Parathyroid adenoma (tissue), 2 donors: ENCODE data around the gene CNGA3.

Experiments
- H2AFZ ChIP-seq: fragments of 300-600 bp; sonication (generic); one replicate; pipeline ENCODE4 v1.7.0; 2017; ENCODE audit warnings: antibody characterized with exemption, mild to moderate bottlenecking
- H3K27ac ChIP-seq: fragments of 300-600 bp; sonication (generic); one replicate; pipeline ENCODE4 v1.7.0; 2017
- H3K27me3 ChIP-seq: fragments of 300-600 bp; sonication (generic); one replicate; pipeline ENCODE4 v1.7.0; 2017; ENCODE audit warnings: low read length; ENCODE audit not compliant: control insufficient read depth, insufficient read depth
- H3K36me3 ChIP-seq: fragments of 300-600 bp; sonication (generic); one replicate; pipeline ENCODE4 v1.7.0; 2017; ENCODE audit warnings: low read length; ENCODE audit not compliant: control insufficient read depth, insufficient read depth
- H3K4me1 ChIP-seq: fragments of 300-600 bp; sonication (generic); one replicate; pipeline ENCODE4 v1.7.0; 2017; ENCODE audit warnings: control low read depth
- H3K4me2 ChIP-seq: fragments of 300-600 bp; sonication (generic); one replicate; pipeline ENCODE4 v1.7.0; 2017; ENCODE audit warnings: low read length
- H3K4me3 ChIP-seq: fragments of 300-600 bp; sonication (generic); one replicate; pipeline ENCODE4 v1.7.0; 2017; ENCODE audit warnings: low read depth, low read length
- H3K79me2 ChIP-seq: fragments of 300-600 bp; sonication (generic); one replicate; pipeline ENCODE4 v1.7.0; 2017; ENCODE audit warnings: control low read depth
- H3K9ac ChIP-seq: fragments of 300-600 bp; sonication (generic); one replicate; pipeline ENCODE4 v1.7.0; 2017; ENCODE audit warnings: mild to moderate bottlenecking
- H3K9me3 ChIP-seq: fragments of 300-600 bp; sonication (generic); one replicate; pipeline ENCODE4 v1.7.0; 2017; ENCODE audit warnings: low read length; ENCODE audit not compliant: control insufficient read depth
- TF ChIP-seq, protein P1 (sequence below): fragments of 300-600 bp; sonication (generic); IDR thresholded peaks from one replicate; pipeline ENCODE4 v1.7.0; 2017; ENCODE audit warnings: antibody characterized with exemption, mild to moderate bottlenecking
- donor health status: primary hyperparathyroidism.

CNGA3 gene

GRCh38 chr2:98372579-98372978 is 26.3 kb downstream of the CNGA3 start:
- no peak overlapping the region for H2AFZ ChIP-seq
- no peaks in the 10 kb centered on the region for H3K27me3 ChIP-seq
- H3K9ac ChIP-seq: no peak overlapping the region
- H3K79me2 ChIP-seq: no peaks in the 10 kb centered on the region
- no peak overlapping the region for H3K4me2 ChIP-seq
- H3K9me3 ChIP-seq: no peaks in the 10 kb centered on the region
- H3K4me3 ChIP-seq: no peak overlapping the region
- no peak overlapping the region for H3K27ac ChIP-seq
- TF ChIP-seq, protein P1, sequence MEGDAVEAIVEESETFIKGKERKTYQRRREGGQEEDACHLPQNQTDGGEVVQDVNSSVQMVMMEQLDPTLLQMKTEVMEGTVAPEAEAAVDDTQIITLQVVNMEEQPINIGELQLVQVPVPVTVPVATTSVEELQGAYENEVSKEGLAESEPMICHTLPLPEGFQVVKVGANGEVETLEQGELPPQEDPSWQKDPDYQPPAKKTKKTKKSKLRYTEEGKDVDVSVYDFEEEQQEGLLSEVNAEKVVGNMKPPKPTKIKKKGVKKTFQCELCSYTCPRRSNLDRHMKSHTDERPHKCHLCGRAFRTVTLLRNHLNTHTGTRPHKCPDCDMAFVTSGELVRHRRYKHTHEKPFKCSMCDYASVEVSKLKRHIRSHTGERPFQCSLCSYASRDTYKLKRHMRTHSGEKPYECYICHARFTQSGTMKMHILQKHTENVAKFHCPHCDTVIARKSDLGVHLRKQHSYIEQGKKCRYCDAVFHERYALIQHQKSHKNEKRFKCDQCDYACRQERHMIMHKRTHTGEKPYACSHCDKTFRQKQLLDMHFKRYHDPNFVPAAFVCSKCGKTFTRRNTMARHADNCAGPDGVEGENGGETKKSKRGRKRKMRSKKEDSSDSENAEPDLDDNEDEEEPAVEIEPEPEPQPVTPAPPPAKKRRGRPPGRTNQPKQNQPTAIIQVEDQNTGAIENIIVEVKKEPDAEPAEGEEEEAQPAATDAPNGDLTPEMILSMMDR: no peak
- no peaks in the 10 kb centered on the region for H3K4me1 ChIP-seq
- no peaks in the 10 kb centered on the region for H3K36me3 ChIP-seq

DNA sequence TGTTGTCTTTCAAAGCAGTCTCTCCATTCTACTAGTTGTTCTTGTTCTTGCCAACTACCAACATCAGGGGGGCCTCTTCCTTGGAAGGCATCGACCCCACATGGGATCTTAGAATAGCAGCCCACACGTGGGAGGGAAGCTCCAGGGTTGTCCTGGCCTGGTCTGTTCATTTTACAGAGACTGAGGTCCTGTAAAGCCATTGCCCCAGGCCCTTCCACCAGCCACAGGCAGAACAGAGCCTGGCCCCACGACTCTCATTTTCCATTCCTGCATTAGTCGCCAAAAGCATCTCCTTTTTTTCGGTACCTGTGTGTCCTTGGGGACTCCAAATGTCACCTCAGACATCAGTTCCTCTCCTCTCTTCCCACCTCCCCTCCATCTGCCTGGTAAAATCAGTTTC is 28.0 kb downstream of the CNGA3 start:
- H3K79me2 ChIP-seq: no peaks in the 10 kb centered on the region
- H3K4me2 ChIP-seq: no peak overlapping the region
- TF ChIP-seq, protein P1: no peak
- no peak overlapping the region for H3K27ac ChIP-seq
- no peaks in the 10 kb centered on the region for H3K4me1 ChIP-seq
- H3K36me3 ChIP-seq: no peaks in the 10 kb centered on the region
- no peak overlapping the region for H3K9ac ChIP-seq
- H3K4me3 ChIP-seq: no peak overlapping the region
- H3K9me3 ChIP-seq: no peaks in the 10 kb centered on the region
- H3K27me3 ChIP-seq: no peaks in the 10 kb centered on the region
- H2AFZ ChIP-seq: no peak overlapping the region

DNA sequence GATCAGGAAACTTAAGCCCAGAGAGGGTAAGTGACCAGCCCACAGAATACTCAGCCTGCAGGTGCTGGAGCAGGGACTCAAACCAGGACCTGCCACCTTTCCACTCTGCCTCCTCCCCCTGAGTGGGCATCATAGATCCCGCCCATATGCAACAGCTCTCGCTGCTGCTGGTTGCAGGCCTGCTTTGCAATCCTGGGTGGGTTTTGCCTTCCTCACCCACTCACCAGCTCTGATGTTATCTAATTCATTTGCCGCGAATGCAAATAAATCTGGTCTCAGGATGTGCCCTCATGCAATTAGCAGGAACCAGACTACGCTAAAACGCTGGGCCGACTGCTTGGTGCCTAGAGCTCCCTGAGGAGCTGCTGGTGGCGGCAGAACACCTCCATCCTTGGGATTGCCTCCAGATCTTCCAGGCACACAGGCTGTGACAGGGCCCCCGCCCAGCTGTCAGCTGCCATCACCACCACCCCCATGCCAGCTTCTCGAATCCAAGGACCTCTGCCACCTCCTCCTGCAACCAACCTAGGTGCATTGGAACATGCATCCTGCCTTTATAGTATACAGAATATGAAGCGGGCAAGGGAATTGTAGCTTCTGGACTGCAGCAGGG is 28.8 kb downstream of the CNGA3 start:
- TF ChIP-seq, protein P1: no peak
- no peaks in the 10 kb centered on the region for H3K36me3 ChIP-seq
- no peak overlapping the region for H3K4me2 ChIP-seq
- no peak overlapping the region for H2AFZ ChIP-seq
- H3K9me3 ChIP-seq: no peaks in the 10 kb centered on the region
- H3K4me1 ChIP-seq: no peaks in the 10 kb centered on the region
- no peaks in the 10 kb centered on the region for H3K27me3 ChIP-seq
- no peak overlapping the region for H3K9ac ChIP-seq
- H3K27ac ChIP-seq: no peak overlapping the region
- no peak overlapping the region for H3K4me3 ChIP-seq
- H3K79me2 ChIP-seq: no peaks in the 10 kb centered on the region

GRCh38 chr2:98376301-98376910 is 30.1 kb downstream of the CNGA3 start:
- Histone ChIP-seq H3K79me2 (no peaks in the 10 kb centered on the region), H3K4me2 (no peak overlapping the region), H3K27ac (no peak overlapping the region)

More at GRCh38 chr2:98376301-98376910, 30.1 kb downstream of the CNGA3 start:
- TF ChIP-seq, protein P1: no peak
- Histone ChIP-seq H2AFZ (no peak overlapping the region), H3K9me3 (no peaks in the 10 kb centered on the region), H3K36me3 (no peaks in the 10 kb centered on the region), H3K27me3 (no peaks in the 10 kb centered on the region), H3K9ac (no peak overlapping the region), H3K4me3 (no peak overlapping the region), H3K4me1 (no peaks in the 10 kb centered on the region)
